GM23338 (cell line): ENCODE data around the gene DOCK2. TPM values are rescaled to one million over a fixed set of nuclear protein-coding genes. Genes with fewer than 3 reads are reported as not detected.
A peak's percentile ranks its signal among the peaks of the same experiment; 100 is the strongest.

Experiments used
- ATAC-seq: fragments of 200-7000 bp; cut with Tn5 transposase; 3 replicates; pipeline ENCODE4 v1.9.1; 2020
- DNase-seq: peaks from one replicate; pipeline ENCODE4 v3.0.0-alpha.2; 2015; ENCODE audit warnings: low spot score
- H2AFZ ChIP-seq: fragments of 200-600 bp; sonication (generic); 2 replicates; pipeline ENCODE4 v1.8.0; 2016; ENCODE audit warnings: antibody characterized with exemption, mild to moderate bottlenecking, moderate library complexity
- H3F3A ChIP-seq: fragments of 200-600 bp; sonication (generic); replicated peaks from 2 replicates; pipeline ENCODE4 v1.8.0; 2017; ENCODE audit warnings: antibody characterized with exemption, mixed run types, low read depth
- H3K27ac ChIP-seq: fragments of 200-600 bp; sonication (generic); 2 replicates; pipeline ENCODE4 v1.6.1; 2016; ENCODE audit warnings: low read depth
- H3K27me3 ChIP-seq: fragments of 200-600 bp; sonication (generic); 2 replicates; pipeline ENCODE4 v1.8.0; 2016; ENCODE audit warnings: mild to moderate bottlenecking, mixed run types, moderate library complexity; ENCODE audit not compliant: insufficient read depth
- H3K36me3 ChIP-seq: fragments of 200-600 bp; sonication (generic); 2 replicates; pipeline ENCODE4 v1.8.0; 2016; ENCODE audit warnings: mild to moderate bottlenecking; ENCODE audit not compliant: insufficient read depth
- H3K4me1 ChIP-seq: fragments of 200-600 bp; sonication (generic); 2 replicates; pipeline ENCODE4 v1.8.0; 2016; ENCODE audit warnings: mild to moderate bottlenecking, moderate library complexity; ENCODE audit not compliant: insufficient read depth
- H3K4me2 ChIP-seq: fragments of 200-600 bp; sonication (generic); 2 replicates; pipeline ENCODE4 v1.7.1; 2017; ENCODE audit warnings: mixed run types
- H3K4me3 ChIP-seq: fragments of 200-600 bp; sonication (generic); 2 replicates; pipeline ENCODE4 v1.6.1; 2016; ENCODE audit warnings: mixed run types
- H3K79me2 ChIP-seq: fragments of 200-600 bp; sonication (generic); replicated peaks from 2 replicates; pipeline ENCODE4 v1.8.0; 2017; ENCODE audit warnings: mild to moderate bottlenecking; ENCODE audit not compliant: insufficient read depth
- H3K9me2 ChIP-seq: fragments of 200-600 bp; sonication (generic); 2 replicates; pipeline ENCODE4 v1.8.0; 2017; ENCODE audit not compliant: insufficient read depth
- H4K20me1 ChIP-seq: fragments of 200-600 bp; sonication (generic); replicated peaks from 2 replicates; pipeline ENCODE4 v1.8.0; 2017; ENCODE audit warnings: mild to moderate bottlenecking; ENCODE audit not compliant: insufficient read depth
- H3K27ac Mint-ChIP-seq: 2 replicates; pipeline ENCODE4 v1.8.0; 2020; ENCODE audit warnings: inconsistent platforms, mild to moderate bottlenecking, moderate library complexity, mixed read lengths
- H3K27me3 Mint-ChIP-seq: 3 replicates; pipeline ENCODE4 v1.8.0; 2022; ENCODE audit warnings: low read depth, mild to moderate bottlenecking, moderate library complexity, mixed read lengths, inconsistent platforms; ENCODE audit not compliant: insufficient read depth, poor library complexity
- H3K36me3 Mint-ChIP-seq: 3 replicates; pipeline ENCODE4 v1.8.0; 2021; ENCODE audit warnings: low read depth, mild to moderate bottlenecking, inconsistent platforms, moderate library complexity, mixed read lengths
- H3K4me1 Mint-ChIP-seq: 3 replicates; pipeline ENCODE4 v1.8.0; 2020; ENCODE audit warnings: mild to moderate bottlenecking, inconsistent platforms, mixed read lengths
- H3K4me3 Mint-ChIP-seq: 3 replicates; pipeline ENCODE4 v1.8.0; 2021; ENCODE audit warnings: moderate library complexity, mild to moderate bottlenecking, inconsistent platforms, mixed read lengths
- H3K9me3 Mint-ChIP-seq: 3 replicates; pipeline ENCODE4 v1.8.0; 2020; ENCODE audit warnings: moderate library complexity, mild to moderate bottlenecking, inconsistent platforms, mixed read lengths
- CREB1 ChIP-seq: fragments of 250-450 bp; sonication (Bioruptor Pico); IDR thresholded peaks from 2 replicates; pipeline ENCODE4 v1.5.0; 2020; ENCODE audit warnings: low read depth, mild to moderate bottlenecking, moderate library complexity
- NANOG ChIP-seq: IDR thresholded peaks from 2 replicates; pipeline ENCODE4 v1.6.1; 2016; ENCODE audit warnings: antibody characterized with exemption, borderline replicate concordance
- polyA plus RNA-seq: library from polyadenylated mRNA; unstranded; fragments of >200 nt; fragmentation: Nextera tagmentation; extraction: Ambion mirVana; gene quantifications from 2 replicates; pipeline ENCODE4 v1.2.1, GENCODE V29; 2016
- total RNA-seq: library from RNA; depleted of rRNA; stranded (reverse); fragments of >200 nt; shearing (Covaris generic); gene quantifications from 2 replicates; pipeline ENCODE4 v1.2.3, GENCODE V29; 2014
- TF ChIP-seq, protein P1 (sequence below): fragments of 250-450 bp; sonication (Bioruptor Pico); IDR thresholded peaks from 2 replicates; pipeline ENCODE4 v1.5.0; 2020; ENCODE audit warnings: mild to moderate bottlenecking, moderate library complexity
- TF ChIP-seq, protein P2 (sequence below): IDR thresholded peaks from 2 replicates; pipeline ENCODE4 v1.6.1; 2016; ENCODE audit warnings: antibody characterized with exemption
- TF ChIP-seq, protein P3 (sequence below): IDR thresholded peaks from one replicate; pipeline ENCODE4 v1.6.1; 2018; ENCODE audit warnings: antibody characterized with exemption; ENCODE audit not compliant: unreplicated experiment

The DOCK2 gene
- total and polyA plus RNA-seq, 2 experiments from 2014 or later: 3.7 to 9.4 TPM

DNA sequence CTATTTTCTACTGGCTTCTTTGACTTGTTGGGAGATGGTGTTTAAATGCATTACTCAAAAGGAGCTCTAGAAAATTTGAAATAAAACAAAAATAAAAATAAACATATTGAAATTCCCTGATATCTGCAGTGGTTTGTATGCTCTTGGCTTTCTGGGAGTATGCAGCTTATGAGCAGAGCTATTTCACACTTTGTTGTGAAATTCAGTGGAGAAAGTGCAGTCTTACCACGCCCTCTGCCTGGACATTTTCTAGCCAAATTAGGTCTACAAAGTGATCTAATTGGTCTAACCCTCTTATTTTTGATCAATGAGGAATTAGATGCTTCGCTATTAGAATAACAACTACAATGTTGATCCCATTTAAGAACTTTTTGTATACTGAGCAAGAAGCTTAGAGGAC lies 276.4 kb downstream of the DOCK2 start (continued):
- TF ChIP-seq, protein P1, sequence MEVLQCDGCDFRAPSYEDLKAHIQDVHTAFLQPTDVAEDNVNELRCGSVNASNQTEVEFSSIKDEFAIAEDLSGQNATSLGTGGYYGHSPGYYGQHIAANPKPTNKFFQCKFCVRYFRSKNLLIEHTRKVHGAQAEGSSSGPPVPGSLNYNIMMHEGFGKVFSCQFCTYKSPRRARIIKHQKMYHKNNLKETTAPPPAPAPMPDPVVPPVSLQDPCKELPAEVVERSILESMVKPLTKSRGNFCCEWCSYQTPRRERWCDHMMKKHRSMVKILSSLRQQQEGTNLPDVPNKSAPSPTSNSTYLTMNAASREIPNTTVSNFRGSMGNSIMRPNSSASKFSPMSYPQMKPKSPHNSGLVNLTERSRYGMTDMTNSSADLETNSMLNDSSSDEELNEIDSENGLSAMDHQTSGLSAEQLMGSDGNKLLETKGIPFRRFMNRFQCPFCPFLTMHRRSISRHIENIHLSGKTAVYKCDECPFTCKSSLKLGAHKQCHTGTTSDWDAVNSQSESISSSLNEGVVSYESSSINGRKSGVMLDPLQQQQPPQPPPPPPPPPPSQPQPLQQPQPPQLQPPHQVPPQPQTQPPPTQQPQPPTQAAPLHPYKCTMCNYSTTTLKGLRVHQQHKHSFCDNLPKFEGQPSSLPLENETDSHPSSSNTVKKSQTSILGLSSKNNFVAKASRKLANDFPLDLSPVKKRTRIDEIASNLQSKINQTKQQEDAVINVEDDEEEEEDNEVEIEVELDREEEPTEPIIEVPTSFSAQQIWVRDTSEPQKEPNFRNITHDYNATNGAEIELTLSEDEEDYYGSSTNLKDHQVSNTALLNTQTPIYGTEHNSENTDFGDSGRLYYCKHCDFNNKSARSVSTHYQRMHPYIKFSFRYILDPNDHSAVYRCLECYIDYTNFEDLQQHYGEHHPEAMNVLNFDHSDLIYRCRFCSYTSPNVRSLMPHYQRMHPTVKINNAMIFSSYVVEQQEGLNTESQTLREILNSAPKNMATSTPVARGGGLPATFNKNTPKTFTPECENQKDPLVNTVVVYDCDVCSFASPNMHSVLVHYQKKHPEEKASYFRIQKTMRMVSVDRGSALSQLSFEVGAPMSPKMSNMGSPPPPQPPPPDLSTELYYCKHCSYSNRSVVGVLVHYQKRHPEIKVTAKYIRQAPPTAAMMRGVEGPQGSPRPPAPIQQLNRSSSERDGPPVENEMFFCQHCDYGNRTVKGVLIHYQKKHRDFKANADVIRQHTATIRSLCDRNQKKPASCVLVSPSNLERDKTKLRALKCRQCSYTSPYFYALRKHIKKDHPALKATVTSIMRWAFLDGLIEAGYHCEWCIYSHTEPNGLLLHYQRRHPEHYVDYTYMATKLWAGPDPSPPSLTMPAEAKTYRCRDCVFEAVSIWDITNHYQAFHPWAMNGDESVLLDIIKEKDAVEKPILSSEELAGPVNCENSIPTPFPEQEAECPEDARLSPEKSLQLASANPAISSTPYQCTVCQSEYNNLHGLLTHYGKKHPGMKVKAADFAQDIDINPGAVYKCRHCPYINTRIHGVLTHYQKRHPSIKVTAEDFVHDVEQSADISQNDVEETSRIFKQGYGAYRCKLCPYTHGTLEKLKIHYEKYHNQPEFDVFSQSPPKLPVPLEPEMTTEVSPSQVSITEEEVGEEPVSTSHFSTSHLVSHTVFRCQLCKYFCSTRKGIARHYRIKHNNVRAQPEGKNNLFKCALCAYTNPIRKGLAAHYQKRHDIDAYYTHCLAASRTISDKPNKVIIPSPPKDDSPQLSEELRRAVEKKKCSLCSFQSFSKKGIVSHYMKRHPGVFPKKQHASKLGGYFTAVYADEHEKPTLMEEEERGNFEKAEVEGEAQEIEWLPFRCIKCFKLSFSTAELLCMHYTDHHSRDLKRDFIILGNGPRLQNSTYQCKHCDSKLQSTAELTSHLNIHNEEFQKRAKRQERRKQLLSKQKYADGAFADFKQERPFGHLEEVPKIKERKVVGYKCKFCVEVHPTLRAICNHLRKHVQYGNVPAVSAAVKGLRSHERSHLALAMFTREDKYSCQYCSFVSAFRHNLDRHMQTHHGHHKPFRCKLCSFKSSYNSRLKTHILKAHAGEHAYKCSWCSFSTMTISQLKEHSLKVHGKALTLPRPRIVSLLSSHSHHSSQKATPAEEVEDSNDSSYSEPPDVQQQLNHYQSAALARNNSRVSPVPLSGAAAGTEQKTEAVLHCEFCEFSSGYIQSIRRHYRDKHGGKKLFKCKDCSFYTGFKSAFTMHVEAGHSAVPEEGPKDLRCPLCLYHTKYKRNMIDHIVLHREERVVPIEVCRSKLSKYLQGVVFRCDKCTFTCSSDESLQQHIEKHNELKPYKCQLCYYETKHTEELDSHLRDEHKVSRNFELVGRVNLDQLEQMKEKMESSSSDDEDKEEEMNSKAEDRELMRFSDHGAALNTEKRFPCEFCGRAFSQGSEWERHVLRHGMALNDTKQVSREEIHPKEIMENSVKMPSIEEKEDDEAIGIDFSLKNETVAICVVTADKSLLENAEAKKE (CRISPR knock-in tag): no peak
- no peak for TF ChIP-seq NANOG
- TF ChIP-seq, protein P2, sequence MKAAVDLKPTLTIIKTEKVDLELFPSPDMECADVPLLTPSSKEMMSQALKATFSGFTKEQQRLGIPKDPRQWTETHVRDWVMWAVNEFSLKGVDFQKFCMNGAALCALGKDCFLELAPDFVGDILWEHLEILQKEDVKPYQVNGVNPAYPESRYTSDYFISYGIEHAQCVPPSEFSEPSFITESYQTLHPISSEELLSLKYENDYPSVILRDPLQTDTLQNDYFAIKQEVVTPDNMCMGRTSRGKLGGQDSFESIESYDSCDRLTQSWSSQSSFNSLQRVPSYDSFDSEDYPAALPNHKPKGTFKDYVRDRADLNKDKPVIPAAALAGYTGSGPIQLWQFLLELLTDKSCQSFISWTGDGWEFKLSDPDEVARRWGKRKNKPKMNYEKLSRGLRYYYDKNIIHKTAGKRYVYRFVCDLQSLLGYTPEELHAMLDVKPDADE: no peak

DNA sequence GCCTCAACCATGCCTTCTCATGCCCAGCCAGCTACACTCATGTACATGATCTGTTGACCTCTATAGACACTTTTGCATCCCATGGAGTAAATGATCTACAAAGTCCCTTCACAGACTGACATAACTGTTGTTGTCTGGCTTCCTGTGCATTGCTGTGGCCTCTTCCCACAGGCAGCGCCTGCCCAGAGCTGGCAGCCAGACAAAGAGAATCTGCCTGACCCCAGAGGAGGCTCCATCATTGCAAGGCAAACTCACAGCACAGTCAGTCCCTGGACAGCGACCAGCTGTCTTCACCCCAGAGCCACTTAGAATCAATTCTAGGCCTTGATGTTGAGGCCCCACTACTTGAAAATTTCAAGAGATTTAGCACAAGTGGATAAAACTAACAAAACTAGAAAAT lies 277.7 kb downstream of the DOCK2 start:
- Histone ChIP-seq H3F3A (no peaks in the 10 kb centered on the region), H3K4me1 (no peaks in the 10 kb centered on the region), H3K27ac (no peak overlapping the region), H3K9me2 (no peaks in the 10 kb centered on the region), H3K36me3 (no peaks in the 10 kb centered on the region), H3K4me3 (no peak overlapping the region), H3K79me2 (no peaks in the 10 kb centered on the region), H3K27me3 (no peaks in the 10 kb centered on the region), H4K20me1 (no peaks in the 10 kb centered on the region), H2AFZ (no peak overlapping the region), H3K4me2 (no peak overlapping the region)
- Mint-ChIP-seq H3K4me1 (peaks cover 4% of the 10 kb centered on the region; the same call in 2 of the 3 replicates), H3K36me3 (no peaks in the 10 kb centered on the region), H3K27ac (no peak overlapping the region), H3K27me3 (peaks cover 6% of the 10 kb centered on the region), H3K4me3 (no peak overlapping the region), H3K9me3 (no peaks in the 10 kb centered on the region)
- DNase-seq: peak; percentile 32
- no peak for TF ChIP-seq CREB1 (CRISPR knock-in tag)
- TF ChIP-seq, protein P3, sequence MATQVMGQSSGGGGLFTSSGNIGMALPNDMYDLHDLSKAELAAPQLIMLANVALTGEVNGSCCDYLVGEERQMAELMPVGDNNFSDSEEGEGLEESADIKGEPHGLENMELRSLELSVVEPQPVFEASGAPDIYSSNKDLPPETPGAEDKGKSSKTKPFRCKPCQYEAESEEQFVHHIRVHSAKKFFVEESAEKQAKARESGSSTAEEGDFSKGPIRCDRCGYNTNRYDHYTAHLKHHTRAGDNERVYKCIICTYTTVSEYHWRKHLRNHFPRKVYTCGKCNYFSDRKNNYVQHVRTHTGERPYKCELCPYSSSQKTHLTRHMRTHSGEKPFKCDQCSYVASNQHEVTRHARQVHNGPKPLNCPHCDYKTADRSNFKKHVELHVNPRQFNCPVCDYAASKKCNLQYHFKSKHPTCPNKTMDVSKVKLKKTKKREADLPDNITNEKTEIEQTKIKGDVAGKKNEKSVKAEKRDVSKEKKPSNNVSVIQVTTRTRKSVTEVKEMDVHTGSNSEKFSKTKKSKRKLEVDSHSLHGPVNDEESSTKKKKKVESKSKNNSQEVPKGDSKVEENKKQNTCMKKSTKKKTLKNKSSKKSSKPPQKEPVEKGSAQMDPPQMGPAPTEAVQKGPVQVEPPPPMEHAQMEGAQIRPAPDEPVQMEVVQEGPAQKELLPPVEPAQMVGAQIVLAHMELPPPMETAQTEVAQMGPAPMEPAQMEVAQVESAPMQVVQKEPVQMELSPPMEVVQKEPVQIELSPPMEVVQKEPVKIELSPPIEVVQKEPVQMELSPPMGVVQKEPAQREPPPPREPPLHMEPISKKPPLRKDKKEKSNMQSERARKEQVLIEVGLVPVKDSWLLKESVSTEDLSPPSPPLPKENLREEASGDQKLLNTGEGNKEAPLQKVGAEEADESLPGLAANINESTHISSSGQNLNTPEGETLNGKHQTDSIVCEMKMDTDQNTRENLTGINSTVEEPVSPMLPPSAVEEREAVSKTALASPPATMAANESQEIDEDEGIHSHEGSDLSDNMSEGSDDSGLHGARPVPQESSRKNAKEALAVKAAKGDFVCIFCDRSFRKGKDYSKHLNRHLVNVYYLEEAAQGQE: peak; percentile 71
- peak; percentile 88 for ATAC-seq
